BLaER1 treated with 17β-estradiol and CSF1 and Interleukin-3, amounts not matched to agents 10 nM and 100 nM (cell line): ENCODE data around the gene MRPS18A.

Experiments
- H3K27ac ChIP-seq, 11 experiments: shearing (Covaris generic); formaldehyde crosslinking; 2 replicates each; pipeline ENCODE4 v1.8.1; 2022
- H3K27me3 ChIP-seq, 11 experiments: shearing (Covaris generic); formaldehyde crosslinking; 2 replicates each; pipeline ENCODE4 v1.8.1; 2022
- H3K36me3 ChIP-seq, 11 experiments: shearing (Covaris generic); formaldehyde crosslinking; 2 replicates each; pipeline ENCODE4 v1.8.1; 2022
- H3K4me1 ChIP-seq, 10 experiments: shearing (Covaris generic); formaldehyde crosslinking; 2 replicates each; pipeline ENCODE4 v1.8.1; 2022
- H3K4me2 ChIP-seq, 11 experiments: shearing (Covaris generic); formaldehyde crosslinking; 2 replicates each; pipeline ENCODE4 v1.8.1; 2022
- H3K4me3 ChIP-seq, 10 experiments: shearing (Covaris generic); formaldehyde crosslinking; 2 replicates each; pipeline ENCODE4 v1.8.1; 2022
- H3K9ac ChIP-seq, 11 experiments: shearing (Covaris generic); formaldehyde crosslinking; 2 replicates each; pipeline ENCODE4 v1.8.1; 2022
- H3K9me3 ChIP-seq, 11 experiments: shearing (Covaris generic); formaldehyde crosslinking; replicated peaks in 1 of 11; 2 replicates each; pipeline ENCODE4 v1.8.1; 2022
- H4K20me1 ChIP-seq, 11 experiments: shearing (Covaris generic); formaldehyde crosslinking; 2 replicates each; pipeline ENCODE4 v1.8.1; 2022
- Cebpa-rat ChIP-seq, 11 experiments: shearing (Covaris generic); IDR thresholded peaks; 2 replicates each; pipeline ENCODE4 v1.8.1; 2022

MRPS18A gene

DNA sequence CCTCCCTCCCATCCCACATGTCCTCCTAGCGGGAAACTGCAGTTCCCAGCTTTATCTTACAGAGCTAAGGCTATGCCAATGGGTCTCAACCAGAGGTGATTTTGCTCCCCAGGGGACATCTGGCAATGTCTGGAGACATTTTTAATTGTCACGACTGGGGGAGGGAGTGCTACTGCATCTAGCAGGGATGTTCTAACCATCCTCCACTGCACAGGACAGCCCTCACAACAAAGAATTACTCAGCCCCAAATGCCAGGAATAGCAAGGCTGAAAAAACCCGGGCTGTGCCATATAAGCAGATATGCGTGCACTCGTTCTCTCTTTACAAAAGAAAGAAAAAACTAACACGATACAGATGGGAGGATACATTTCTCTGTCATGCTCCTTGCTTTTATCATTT is 8.5 kb downstream of the MRPS18A start:
- H3K27me3 ChIP-seq = no peaks in the 10 kb centered on the region
- no peaks in the 10 kb centered on the region for H3K9me3 ChIP-seq
- H3K9ac ChIP-seq = no peak overlapping the region
- no peak for TF ChIP-seq Cebpa-rat (IDR thresholded peaks at IDR 0.05)
- H3K4me2 ChIP-seq = no peak overlapping the region
- peaks cover 34 to 85% (median 51%) of the 10 kb centered on the region in 11 experiments; a peak in 20 of 22 replicates for H4K20me1 ChIP-seq
- H3K36me3 ChIP-seq = peaks cover 85 to 98% (median 95%) of the 10 kb centered on the region in 11 experiments
- no peak overlapping the region for H3K27ac ChIP-seq
- H3K4me3 ChIP-seq = no peak overlapping the region
- peaks cover 6 to 16% (median 8%) of the 10 kb centered on the region in 10 experiments for H3K4me1 ChIP-seq

DNA sequence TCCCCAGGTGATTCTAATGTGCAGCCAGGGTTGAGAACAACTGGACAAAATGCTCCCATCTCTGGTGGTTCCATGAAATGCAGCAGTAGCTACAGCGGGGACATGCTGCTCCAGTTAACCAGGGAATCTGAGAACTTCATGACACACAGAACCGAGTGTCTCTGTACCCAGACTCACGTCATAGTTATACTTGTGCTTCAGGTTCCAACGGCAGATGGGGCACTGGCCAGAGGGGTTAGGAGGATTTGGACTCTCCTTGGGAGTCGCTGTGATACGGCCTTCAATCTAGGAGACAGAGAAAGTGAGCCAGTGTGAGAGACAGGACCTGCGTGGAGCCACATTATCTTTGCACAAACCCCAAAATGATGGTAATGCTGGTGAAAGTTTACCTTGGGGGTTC is 9.2 kb downstream of the MRPS18A start:
- Histone ChIP-seq H3K9me3 (no peaks in the 10 kb centered on the region), H3K9ac (no peak overlapping the region; a peak in 1 of 22 replicates), H3K27ac (no peak overlapping the region), H3K4me1 (peaks cover 0 to 9% (median 2%) of the 10 kb centered on the region in 10 experiments; a peak in 9 of 20 replicates), H3K27me3 (no peaks in the 10 kb centered on the region), H3K4me2 (no peak overlapping the region), H3K4me3 (no peak overlapping the region), H3K36me3 (peaks cover 92 to 100% (median 100%) of the 10 kb centered on the region in 11 experiments), H4K20me1 (peaks cover 31 to 78% (median 44%) of the 10 kb centered on the region in 11 experiments; a peak in 21 of 22 replicates)
- TF ChIP-seq Cebpa-rat (IDR thresholded peaks at IDR 0.05) = no peak

DNA sequence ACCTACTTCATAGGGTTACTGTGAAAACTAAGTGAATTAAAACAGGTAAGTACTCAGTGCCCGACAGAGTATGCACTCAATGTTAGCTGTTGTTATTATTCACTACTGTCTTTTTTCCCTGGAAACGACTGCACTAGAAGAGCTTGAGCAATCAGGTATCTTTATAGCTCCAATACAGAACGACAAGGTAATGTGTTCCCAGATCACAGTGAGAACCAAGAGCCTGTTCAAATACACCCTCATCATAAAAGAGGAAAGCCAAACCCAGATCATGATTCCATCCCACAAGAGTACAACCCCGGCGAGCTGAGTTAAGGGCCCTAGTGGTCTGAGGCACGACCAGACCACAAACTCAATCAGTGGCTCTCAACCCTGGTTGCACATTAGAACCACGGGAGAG is 9.8 kb downstream of the MRPS18A start:
- Histone ChIP-seq H3K27ac (no peak overlapping the region), H3K27me3 (no peaks in the 10 kb centered on the region), H3K9me3 (no peaks in the 10 kb centered on the region), H3K36me3 (peaks cover 98 to 100% (median 100%) of the 10 kb centered on the region in 11 experiments), H3K9ac (no peak overlapping the region), H3K4me1 (peaks cover 0 to 5% (median 0%) of the 10 kb centered on the region in 10 experiments; a peak in 5 of 20 replicates), H3K4me3 (no peak overlapping the region), H4K20me1 (peaks cover 25 to 74% (median 39%) of the 10 kb centered on the region in 11 experiments; a peak in 21 of 22 replicates), H3K4me2 (no peak overlapping the region)
- TF ChIP-seq Cebpa-rat (IDR thresholded peaks at IDR 0.05) = no peak

DNA sequence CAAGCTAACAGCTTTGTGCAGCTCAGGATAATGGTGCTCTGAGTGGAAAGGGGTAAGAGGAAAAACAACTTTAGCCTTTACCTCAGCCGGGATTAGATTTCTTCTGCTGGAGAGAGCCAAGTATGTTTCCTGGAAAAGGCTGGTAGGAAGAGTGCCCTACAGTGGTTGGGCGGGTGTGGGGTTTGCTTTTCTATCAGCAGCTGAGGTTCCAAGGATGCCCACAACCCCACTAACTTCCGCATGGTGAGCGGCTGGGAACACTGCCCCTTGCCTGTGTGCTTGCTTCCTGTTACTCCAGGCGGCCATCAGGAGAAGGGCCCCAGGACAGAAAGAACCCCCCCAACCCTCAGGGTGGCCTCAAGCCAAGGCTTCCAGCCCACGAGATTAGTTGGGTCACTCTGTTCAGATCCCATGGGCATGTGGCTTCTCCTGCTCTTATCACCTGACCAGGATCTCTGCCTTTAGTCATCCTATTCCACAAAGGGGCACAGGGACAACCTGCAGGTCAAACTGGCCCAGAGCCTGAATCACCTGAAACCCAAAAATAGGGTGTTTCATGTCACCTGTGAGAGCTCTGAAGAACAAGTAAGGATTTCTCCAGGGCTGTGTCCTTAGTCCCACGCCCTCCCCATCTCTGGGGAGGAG is 10.5 kb downstream of the MRPS18A start:
- Histone ChIP-seq H3K4me1 (peaks cover 0 to 7% (median 0%) of the 10 kb centered on the region in 10 experiments; a peak in 5 of 20 replicates), H3K4me2 (no peak overlapping the region), H3K9me3 (no peaks in the 10 kb centered on the region), H3K27me3 (no peaks in the 10 kb centered on the region), H3K36me3 (peaks cover 99 to 100% (median 100%) of the 10 kb centered on the region in 11 experiments), H3K4me3 (no peak overlapping the region), H3K27ac (no peak overlapping the region), H4K20me1 (peaks cover 18 to 68% (median 32%) of the 10 kb centered on the region in 11 experiments; a peak in 21 of 22 replicates), H3K9ac (no peak overlapping the region)
- no peak for TF ChIP-seq Cebpa-rat (IDR thresholded peaks at IDR 0.05)

DNA sequence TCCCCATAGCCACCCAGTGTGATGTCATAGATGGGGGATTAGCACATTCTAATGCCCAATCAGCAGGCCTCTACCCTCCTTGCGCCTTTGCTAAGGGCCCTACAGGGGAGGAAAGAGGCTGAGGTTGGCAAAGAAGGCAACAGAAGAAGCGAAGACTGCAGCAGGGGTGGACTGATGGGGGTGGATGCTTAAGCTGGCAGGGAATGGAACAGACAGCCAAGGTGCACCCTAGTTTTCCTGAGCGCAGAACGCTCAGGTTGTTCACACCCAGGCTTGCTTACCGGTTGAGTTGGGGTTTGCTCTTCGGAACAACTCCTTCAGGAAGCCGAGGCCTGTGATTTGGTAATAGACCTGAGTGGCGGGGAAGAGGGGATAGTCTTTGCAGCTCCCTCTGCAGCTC is 12.7 kb downstream of the MRPS18A start:
- peaks cover 0 to 28% (median 7%) of the 10 kb centered on the region in 10 experiments; a peak in 10 of 20 replicates for H3K4me1 ChIP-seq
- no peak overlapping the region for H3K4me2 ChIP-seq
- no peak overlapping the region for H3K4me3 ChIP-seq
- H3K27me3 ChIP-seq = no peaks in the 10 kb centered on the region
- no peak overlapping the region for H3K9ac ChIP-seq
- no peaks in the 10 kb centered on the region for H3K9me3 ChIP-seq
- no peak for TF ChIP-seq Cebpa-rat (IDR thresholded peaks at IDR 0.05)
- H4K20me1 ChIP-seq = peaks cover 0 to 56% (median 18%) of the 10 kb centered on the region in 11 experiments; a peak in 18 of 22 replicates
- no peak overlapping the region for H3K27ac ChIP-seq
- H3K36me3 ChIP-seq = peaks cover 91 to 100% (median 99%) of the 10 kb centered on the region in 11 experiments

DNA sequence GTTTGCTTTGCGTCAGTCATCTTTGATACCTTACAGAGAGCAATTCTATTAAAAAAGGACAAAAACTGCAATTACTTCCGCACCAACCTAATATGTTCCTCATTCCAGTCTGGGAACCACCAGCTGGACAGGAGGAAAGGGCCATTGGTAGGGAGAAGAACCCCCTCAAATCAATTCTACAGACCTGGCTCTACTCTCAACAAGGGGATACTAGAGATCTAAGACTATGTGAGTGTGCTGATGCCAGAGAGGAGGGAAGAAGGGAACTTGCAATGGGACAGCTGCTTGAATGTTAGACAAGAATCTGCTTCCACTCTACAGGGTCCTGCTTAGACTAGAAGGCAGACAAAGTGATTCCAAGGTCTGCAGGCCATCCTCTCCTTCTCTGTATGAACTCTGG is 13.3 kb downstream of the MRPS18A start:
- H3K27ac ChIP-seq = no peak overlapping the region
- H3K9ac ChIP-seq = no peak overlapping the region
- peaks cover 84 to 100% (median 97%) of the 10 kb centered on the region in 11 experiments for H3K36me3 ChIP-seq
- H3K4me3 ChIP-seq = no peak overlapping the region
- peaks cover 0 to 50% (median 18%) of the 10 kb centered on the region in 11 experiments; a peak in 15 of 22 replicates for H4K20me1 ChIP-seq
- H3K9me3 ChIP-seq = no peaks in the 10 kb centered on the region
- TF ChIP-seq Cebpa-rat (IDR thresholded peaks at IDR 0.05) = no peak
- H3K4me1 ChIP-seq = peaks cover 0 to 35% (median 10%) of the 10 kb centered on the region in 10 experiments; a peak in 10 of 20 replicates
- no peak overlapping the region for H3K4me2 ChIP-seq
- H3K27me3 ChIP-seq = no peaks in the 10 kb centered on the region

DNA sequence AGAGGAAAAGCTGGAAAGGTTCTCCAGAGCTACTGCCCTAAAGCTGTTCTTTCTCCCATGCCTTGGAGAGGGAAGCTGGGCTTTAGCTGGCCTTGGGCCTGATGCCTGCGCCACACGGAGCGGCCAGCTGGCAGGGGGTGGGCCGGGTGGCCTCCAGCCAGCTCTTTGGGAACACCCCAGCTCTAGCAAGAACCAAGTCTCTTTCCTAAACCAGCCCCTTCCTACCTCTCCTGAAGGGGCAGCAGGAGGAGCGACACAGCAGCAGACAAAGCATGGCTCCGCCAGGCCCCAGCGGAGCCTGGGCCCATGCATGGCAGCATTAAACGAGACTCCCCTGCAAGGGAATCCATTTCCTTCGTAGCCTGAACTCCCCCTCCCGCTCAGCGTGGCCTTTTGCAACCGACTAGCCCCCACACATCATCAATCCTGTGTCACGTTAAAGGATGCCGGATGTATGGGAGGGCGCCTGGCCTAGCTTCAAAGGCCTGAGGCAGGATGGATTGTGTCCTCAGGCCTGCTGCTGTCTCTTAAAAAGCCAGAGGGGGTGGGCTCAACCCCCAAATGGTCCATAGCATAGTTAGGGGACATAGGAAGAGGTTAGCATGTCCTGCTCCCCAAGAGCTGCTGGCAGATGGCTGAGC is 14.0 kb downstream of the MRPS18A start:
- Histone ChIP-seq H3K4me3 (no peak overlapping the region), H3K4me2 (no peak overlapping the region), H3K36me3 (peaks cover 77 to 98% (median 90%) of the 10 kb centered on the region in 11 experiments), H3K27ac (no peak overlapping the region), H3K27me3 (no peaks in the 10 kb centered on the region), H3K4me1 (peaks cover 0 to 42% (median 11%) of the 10 kb centered on the region in 10 experiments; a peak in 10 of 20 replicates), H3K9ac (no peak overlapping the region), H3K9me3 (no peaks in the 10 kb centered on the region), H4K20me1 (peaks cover 0 to 44% (median 13%) of the 10 kb centered on the region in 11 experiments; a peak in 14 of 22 replicates)
- TF ChIP-seq Cebpa-rat (IDR thresholded peaks at IDR 0.05) = no peak

DNA sequence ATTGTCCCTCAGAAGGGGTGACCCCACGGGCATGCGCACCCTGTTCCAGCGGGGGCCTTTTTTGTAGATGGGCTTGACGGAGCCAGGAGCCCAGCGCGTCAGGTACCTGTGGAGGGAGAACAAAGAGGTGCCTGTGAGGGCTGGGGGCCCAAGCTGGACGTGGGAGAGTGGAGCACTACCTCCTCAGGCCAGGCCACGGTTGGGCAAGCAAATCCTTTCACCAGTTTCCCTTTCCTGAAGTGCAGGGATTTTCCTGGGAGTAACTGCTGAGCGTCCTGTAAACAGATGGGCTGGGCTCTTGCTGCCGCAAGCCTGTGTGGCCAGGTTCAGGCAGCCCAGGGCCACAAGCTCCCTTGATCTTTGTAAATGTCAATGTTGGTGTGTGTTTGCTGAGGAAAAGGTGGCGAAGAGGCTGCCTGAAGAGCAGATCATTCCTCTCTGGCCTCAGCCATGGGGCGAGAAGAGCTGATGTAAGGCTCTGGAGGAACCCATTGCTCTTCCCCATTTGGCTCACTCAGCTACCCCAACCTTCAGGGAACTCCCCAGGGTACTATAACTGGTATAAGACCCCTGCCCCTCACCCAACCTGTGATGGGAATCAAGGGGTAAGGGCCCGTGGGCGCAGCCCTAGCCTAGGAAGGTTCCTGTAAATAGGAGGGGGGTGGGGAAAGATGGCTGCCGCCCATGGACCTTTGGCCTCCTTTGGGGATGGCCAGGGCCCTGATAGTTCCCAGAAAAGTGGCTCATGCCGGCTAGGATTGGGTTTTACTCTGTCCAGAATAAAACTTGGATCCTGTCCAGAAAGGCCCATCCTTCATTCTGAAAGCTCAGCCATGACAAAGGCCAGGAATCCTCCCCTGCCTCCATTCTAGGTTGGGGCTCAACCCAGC is 15.5 kb downstream of the MRPS18A start:
- Histone ChIP-seq H3K4me1 (peaks cover 11 to 55% (median 25%) of the 10 kb centered on the region in 10 experiments), H4K20me1 (peaks cover 0 to 38% (median 13%) of the 10 kb centered on the region in 11 experiments; a peak in 15 of 22 replicates), H3K4me3 (no peak overlapping the region), H3K4me2 (peak overlapping the region in 3 of 11 experiments; percentile 71 to 87 (median 79); a peak in 4 of 22 replicates), H3K9ac (no peak overlapping the region), H3K27me3 (no peaks in the 10 kb centered on the region), H3K27ac (no peak overlapping the region), H3K9me3 (no peaks in the 10 kb centered on the region), H3K36me3 (peaks cover 62 to 83% (median 75%) of the 10 kb centered on the region in 11 experiments)
- TF ChIP-seq Cebpa-rat (IDR thresholded peaks at IDR 0.05) = no peak
